DOHH2 (cell line): ENCODE results near the gene RPTOR.

Source experiments
- H3F3A ChIP-seq: fragments of 200-600 bp; sonication (generic), shearing (Covaris generic); 2 replicates; pipeline ENCODE4 v1.6.0; 2016; ENCODE audit warnings: antibody characterized with exemption, mild to moderate bottlenecking; ENCODE audit not compliant: control insufficient read depth, insufficient read depth
- H3K27ac ChIP-seq: fragments of 200-600 bp; sonication (generic); 2 replicates; pipeline ENCODE4 v1.5.1; 2014; ENCODE audit warnings: low read depth, mild to moderate bottlenecking, low read length, moderate library complexity
- H3K27me3 ChIP-seq: fragments of 200-600 bp; sonication (generic); 2 replicates; pipeline ENCODE4 v1.6.1; 2014; ENCODE audit warnings: mild to moderate bottlenecking, low read length, mixed read lengths; ENCODE audit not compliant: control insufficient read depth
- H3K36me3 ChIP-seq: fragments of 200-600 bp; sonication (generic); 2 replicates; pipeline ENCODE4 v1.6.1; 2014; ENCODE audit warnings: mild to moderate bottlenecking, low read length, moderate library complexity, mixed read lengths; ENCODE audit not compliant: control insufficient read depth
- H3K4me1 ChIP-seq: fragments of 200-600 bp; sonication (generic); 2 replicates; pipeline ENCODE4 v1.6.1; 2014; ENCODE audit warnings: mild to moderate bottlenecking, low read length, mixed read lengths; ENCODE audit not compliant: control insufficient read depth
- H3K4me2 ChIP-seq: fragments of 200-600 bp; sonication (generic); 2 replicates; pipeline ENCODE4 v1.6.0; 2014; ENCODE audit warnings: mild to moderate bottlenecking, low read length, moderate library complexity
- H3K4me3 ChIP-seq: fragments of 200-600 bp; sonication (generic); 2 replicates; pipeline ENCODE4 v1.5.1; 2014; ENCODE audit warnings: mild to moderate bottlenecking, low read length, mixed read lengths
- H3K79me2 ChIP-seq: fragments of 200-600 bp; sonication (generic); 2 replicates; pipeline ENCODE4 v1.6.1; 2014; ENCODE audit warnings: mild to moderate bottlenecking, low read length, mixed read lengths; ENCODE audit not compliant: control insufficient read depth
- H3K9me2 ChIP-seq: fragments of 200-600 bp; sonication (generic); replicated peaks from 2 replicates; pipeline ENCODE4 v1.6.1; 2014; ENCODE audit warnings: mild to moderate bottlenecking, low read length, mixed read lengths; ENCODE audit not compliant: control insufficient read depth
- H3K9me3 ChIP-seq: fragments of 200-600 bp; sonication (generic); 2 replicates; pipeline ENCODE4 v1.6.1; 2014; ENCODE audit warnings: antibody characterized with exemption, low read length, mixed read lengths; ENCODE audit not compliant: control insufficient read depth, insufficient read depth
- H4K20me1 ChIP-seq: fragments of 200-600 bp; sonication (generic); 2 replicates; pipeline ENCODE4 v1.6.0; 2014; ENCODE audit warnings: low read depth, mild to moderate bottlenecking, antibody characterized with exemption, low read length, moderate library complexity; ENCODE audit not compliant: control insufficient read depth, insufficient read depth
- EZH2phosphoT487 ChIP-seq: fragments of 200-600 bp; sonication (generic); IDR thresholded peaks from 2 replicates; pipeline ENCODE4 v1.6.1; 2017; ENCODE audit warnings: borderline replicate concordance, mild to moderate bottlenecking, antibody characterized with exemption, low read length, moderate library complexity, mixed read lengths
- TF ChIP-seq, protein P1 (sequence below): fragments of 200-600 bp; sonication (generic); IDR thresholded peaks from one replicate; pipeline ENCODE4 v1.5.1; 2014; ENCODE audit warnings: antibody characterized with exemption, mild to moderate bottlenecking, low read depth, low read length; ENCODE audit not compliant: poor library complexity, severe bottlenecking

The RPTOR gene

DNA sequence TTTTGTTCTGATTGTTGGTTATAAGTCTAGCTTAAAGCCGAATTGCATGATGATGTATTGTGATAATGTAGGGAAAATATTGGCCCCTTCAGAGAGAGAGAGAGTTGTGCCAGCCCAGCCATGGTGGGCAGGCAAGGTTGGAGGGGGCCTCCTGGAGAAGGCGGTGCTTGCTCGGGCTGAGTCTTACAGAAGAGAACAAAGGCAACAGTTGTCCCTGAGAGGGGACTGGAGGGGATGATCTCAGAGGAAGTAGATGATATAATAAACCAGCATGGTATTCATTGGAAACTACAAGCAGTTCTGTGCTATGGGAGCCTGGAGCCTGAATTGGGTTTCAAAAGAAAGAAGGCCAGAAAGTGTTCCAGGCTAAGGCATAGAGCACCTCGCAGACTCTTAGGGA lies 173.8 kb downstream of the RPTOR start:
- Histone ChIP-seq H4K20me1 (no peaks in the 10 kb centered on the region), H3K36me3 (no peaks in the 10 kb centered on the region), H3K4me3 (no peak overlapping the region), H3K4me1 (0 out of 2 replicates have a peak, but pooled peaks cover 2% of the 10 kb centered on the region), H3F3A (no peaks in the 10 kb centered on the region), H3K27ac (no peak overlapping the region), H3K27me3 (no peaks in the 10 kb centered on the region), H3K4me2 (no peak overlapping the region), H3K79me2 (peaks cover 56% of the 10 kb centered on the region), H3K9me3 (no peaks in the 10 kb centered on the region), H3K9me2 (no peaks in the 10 kb centered on the region)
- TF ChIP-seq, protein P1, sequence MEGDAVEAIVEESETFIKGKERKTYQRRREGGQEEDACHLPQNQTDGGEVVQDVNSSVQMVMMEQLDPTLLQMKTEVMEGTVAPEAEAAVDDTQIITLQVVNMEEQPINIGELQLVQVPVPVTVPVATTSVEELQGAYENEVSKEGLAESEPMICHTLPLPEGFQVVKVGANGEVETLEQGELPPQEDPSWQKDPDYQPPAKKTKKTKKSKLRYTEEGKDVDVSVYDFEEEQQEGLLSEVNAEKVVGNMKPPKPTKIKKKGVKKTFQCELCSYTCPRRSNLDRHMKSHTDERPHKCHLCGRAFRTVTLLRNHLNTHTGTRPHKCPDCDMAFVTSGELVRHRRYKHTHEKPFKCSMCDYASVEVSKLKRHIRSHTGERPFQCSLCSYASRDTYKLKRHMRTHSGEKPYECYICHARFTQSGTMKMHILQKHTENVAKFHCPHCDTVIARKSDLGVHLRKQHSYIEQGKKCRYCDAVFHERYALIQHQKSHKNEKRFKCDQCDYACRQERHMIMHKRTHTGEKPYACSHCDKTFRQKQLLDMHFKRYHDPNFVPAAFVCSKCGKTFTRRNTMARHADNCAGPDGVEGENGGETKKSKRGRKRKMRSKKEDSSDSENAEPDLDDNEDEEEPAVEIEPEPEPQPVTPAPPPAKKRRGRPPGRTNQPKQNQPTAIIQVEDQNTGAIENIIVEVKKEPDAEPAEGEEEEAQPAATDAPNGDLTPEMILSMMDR: no peak
- TF ChIP-seq EZH2phosphoT487: no peak

DNA sequence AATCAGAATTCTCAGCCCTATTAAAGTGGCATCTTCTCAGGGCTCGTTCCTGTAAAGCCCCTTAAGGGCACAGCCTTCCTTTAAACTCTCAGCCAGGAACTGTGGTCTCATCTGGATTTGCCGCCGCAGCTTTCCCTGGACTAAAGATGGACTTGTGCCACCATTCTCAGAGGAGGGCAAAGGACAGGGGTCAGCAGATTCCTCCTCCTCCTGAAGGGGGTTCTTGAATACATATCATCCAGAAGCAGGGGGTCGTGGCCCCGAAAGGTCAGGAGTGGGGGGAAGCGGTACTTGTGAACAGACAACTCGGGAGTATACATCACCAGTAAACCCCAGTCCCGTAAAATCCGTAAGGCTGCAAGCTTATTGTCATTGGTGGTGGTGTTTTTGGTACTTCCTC lies 174.8 kb downstream of the RPTOR start:
- H3K4me1 ChIP-seq: peaks cover 2% of the 10 kb centered on the region; the same call in 1 of the 2 replicates
- no peaks in the 10 kb centered on the region for H3K9me2 ChIP-seq
- no peaks in the 10 kb centered on the region for H4K20me1 ChIP-seq
- H3K4me2 ChIP-seq: no peak overlapping the region
- no peak for TF ChIP-seq EZH2phosphoT487
- TF ChIP-seq, protein P1: no peak
- no peaks in the 10 kb centered on the region for H3F3A ChIP-seq
- no peaks in the 10 kb centered on the region for H3K27me3 ChIP-seq
- H3K9me3 ChIP-seq: no peaks in the 10 kb centered on the region
- no peak overlapping the region for H3K27ac ChIP-seq
- no peak overlapping the region for H3K4me3 ChIP-seq
- H3K36me3 ChIP-seq: no peaks in the 10 kb centered on the region
- peaks cover 61% of the 10 kb centered on the region for H3K79me2 ChIP-seq

DNA sequence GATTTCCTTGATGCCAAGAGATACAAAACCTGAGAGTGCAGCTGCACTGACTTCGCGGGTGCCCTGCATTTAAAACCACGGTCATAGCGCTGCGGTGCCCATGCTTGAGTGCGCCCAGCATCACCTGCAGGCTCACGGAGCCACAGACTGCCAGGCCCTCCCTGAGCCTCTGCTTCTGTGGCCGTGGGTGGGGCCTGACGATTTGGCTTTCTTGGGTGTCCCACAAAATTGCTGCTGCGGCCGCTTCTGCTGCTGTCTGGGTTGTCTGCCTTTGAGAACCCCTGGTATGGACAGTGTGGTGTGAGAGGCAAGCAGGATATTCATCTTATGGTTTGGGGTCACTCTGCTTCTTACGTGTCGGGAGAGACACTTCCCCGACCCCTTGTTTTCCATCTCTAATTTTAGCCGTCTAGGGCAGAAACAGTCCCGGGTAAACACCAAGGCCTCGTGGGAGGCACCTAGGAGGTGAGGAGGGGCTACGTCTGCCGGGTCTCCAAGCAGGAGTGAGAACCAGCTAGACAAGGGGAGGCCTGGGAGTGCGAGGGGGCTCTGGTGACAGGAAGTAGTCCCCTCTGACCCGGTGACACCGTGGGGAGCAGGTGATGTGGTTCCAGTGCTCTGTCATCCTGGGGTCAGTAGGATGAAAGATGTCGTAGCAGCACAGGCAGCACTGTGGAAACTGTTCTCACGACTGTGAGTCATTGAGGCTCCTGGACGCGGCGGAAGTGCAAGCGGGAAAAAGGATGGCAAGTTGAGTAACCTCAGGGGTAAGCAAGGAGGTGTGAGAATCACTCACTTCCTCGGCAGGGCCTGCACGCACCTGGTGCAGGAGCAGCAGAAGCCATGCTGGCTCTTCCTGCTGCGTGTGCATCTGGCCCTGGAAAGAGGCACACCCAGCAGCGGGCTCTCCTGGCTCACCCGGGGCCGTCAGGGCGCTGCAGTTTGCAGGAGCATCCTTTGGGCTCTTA lies 176.3 kb downstream of the RPTOR start:
- Histone ChIP-seq H3K4me1 (peaks cover 5% of the 10 kb centered on the region), H3K9me3 (no peaks in the 10 kb centered on the region), H3K36me3 (no peaks in the 10 kb centered on the region), H3K9me2 (no peaks in the 10 kb centered on the region), H3K27me3 (no peaks in the 10 kb centered on the region), H4K20me1 (no peaks in the 10 kb centered on the region), H3K27ac (no peak overlapping the region), H3K4me3 (no peak overlapping the region), H3K4me2 (no peak overlapping the region), H3F3A (no peaks in the 10 kb centered on the region), H3K79me2 (peaks cover 66% of the 10 kb centered on the region)
- no peak for TF ChIP-seq EZH2phosphoT487
- TF ChIP-seq, protein P1: no peak
